GM18505 (cell line): Measurements from ENCODE around the gene KDM5B.

Source experiments
- ATAC-seq: cut with Tn5 transposase; IDR thresholded peaks from one replicate; pipeline ENCODE4 v1.9.1; 2021; ENCODE audit not compliant: unreplicated experiment
- POLR2A ChIP-seq: IDR thresholded peaks from 4 replicates; pipeline ENCODE4 v1.6.1; 2011; ENCODE audit warnings: borderline replicate concordance; ENCODE audit not compliant: insufficient read depth, insufficient read length; ENCODE audit errors: extremely low read depth

Gene KDM5B

DNA sequence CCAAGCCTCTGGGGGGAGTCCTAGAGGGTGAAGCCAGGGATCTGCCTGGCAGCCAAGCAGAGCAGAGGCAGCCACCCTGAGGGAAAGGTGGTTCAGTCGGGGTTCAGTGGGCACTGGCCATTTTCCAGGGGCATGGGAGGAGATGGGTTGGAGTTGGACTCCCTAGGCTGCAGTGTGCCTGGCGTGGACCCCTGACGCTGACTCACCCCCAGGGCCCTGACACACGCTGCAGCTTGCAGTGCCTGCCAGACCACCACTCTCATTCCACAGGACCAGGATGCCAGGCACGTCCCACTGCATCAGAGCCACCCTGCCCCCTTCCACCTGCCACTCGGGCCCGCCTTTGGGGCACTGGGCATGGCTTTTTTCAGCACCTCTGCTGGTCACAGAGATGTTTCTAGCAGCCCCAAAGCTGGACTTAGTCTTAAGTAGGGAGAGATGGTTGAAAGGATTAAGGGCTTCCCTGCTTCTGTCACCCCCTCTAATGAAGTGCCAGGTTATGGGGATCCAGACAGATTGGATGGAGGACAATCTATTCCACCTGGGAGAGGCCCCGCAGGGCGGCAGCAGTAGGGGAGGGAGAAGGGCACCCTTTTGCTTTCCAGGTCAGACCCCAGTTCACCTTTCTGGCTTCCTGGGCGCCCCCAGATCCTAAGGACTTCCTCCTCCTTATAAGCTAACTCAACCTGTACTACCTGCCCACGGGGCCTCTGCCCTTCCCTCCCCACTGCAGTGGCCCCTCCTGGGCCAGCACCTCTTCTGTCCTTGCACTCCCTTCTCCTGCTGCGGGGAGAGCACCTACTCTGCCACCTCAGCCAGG lies 99.6 kb downstream of the KDM5B start:
- ATAC-seq: no peak
- no peak for TF ChIP-seq POLR2A

DNA sequence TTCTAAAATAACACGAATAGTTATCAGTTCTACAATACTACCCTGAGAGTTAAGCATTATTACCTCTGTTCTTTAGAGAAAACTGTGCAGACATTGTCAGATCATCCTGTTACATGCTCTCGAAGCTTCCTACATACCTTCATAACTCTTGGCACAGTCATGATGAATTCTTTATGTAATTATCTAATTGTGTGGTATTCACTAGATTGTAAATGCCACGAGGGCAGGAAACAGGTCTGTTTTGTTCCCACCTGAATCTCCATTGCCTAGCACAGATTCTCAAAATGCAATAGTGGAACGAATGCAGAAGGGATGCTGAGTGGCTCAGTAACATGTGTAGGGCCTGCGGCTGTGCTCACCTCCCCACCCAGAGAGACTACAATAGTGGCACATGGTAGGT lies 101.4 kb downstream of the KDM5B start:
- ATAC-seq: no peak
- no peak for TF ChIP-seq POLR2A

DNA sequence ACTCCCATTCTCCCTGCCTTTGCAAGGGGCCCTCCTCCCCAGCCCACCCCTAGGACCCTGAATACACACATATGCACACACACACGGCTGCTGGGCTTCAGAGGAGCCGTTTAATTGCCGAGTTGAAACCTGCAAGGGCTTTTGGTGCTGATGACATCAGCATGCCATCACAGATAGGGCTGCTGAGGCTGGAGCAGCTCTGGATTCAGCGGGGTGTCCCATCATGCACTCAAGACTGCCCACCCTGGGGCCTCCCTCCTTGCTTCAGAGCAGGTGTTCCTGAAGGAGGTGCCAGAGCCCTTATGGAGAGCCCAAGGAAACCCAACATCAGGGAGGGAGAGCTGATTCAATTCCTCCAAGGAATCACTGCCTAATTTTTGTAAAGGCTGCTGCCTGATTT lies 103.6 kb downstream of the KDM5B start:
- no peak for ATAC-seq
- TF ChIP-seq POLR2A: no peak

DNA sequence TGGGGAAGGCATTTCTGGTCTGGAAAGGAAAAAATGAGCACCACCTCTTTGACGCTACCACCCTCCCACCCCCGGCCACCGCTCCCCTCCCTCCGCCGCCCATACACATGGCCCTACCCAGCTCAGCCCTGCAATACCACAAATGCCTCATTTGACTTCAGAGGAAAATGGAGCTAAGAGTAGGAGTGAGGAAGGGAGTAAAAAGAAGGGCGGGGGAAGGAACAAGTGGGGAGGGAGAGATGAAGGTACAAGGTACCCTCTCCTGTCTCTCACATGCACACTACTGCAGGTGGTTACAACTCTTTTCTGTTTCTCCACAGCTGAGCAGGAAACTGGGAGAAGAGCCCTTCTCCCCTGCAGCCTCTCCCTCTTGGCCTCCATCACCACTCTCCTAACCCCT lies 105.0 kb downstream of the KDM5B start:
- no peak for TF ChIP-seq POLR2A
- ATAC-seq: no peak

DNA sequence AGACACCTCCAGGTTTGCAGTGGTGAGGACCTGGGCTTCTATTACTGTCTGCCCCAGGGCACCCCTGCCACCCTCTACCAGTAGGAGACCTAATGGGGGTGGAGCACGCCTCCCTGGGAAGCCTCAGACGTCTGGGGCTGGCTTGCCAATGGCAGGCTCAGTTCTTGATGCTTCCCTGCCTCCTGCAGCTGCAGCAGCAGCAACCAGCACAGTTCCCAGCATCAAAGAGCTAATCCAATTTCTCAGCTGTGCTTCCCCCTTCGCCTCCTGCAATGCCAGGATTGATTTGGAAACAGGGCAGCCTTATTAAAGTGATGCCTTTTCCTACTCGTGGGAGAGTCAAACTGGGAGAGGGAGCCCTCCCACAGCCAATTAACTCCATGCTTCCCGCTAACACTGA lies 106.1 kb downstream of the KDM5B start:
- no peak for TF ChIP-seq POLR2A
- ATAC-seq: no peak

DNA sequence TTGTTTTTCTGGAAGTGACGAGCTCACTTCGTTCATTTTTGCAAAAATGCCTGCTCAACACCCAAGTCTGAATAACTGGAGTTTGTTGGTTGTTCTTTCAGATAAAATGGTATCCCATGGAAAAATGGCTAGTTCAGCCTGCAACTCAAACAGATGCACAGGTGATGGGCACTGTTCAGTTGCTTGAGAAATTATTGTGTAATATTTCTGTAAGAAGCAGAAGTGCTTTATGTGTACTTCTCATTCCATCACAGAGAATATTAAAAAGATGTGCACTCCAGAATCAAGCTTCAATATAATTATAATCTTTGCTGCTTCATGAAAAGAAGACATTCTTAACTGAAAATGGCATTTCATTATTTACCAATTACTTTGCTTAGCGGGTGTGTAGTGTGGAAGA lies 107.0 kb downstream of the KDM5B start:
- ATAC-seq: no peak
- TF ChIP-seq POLR2A: no peak

DNA sequence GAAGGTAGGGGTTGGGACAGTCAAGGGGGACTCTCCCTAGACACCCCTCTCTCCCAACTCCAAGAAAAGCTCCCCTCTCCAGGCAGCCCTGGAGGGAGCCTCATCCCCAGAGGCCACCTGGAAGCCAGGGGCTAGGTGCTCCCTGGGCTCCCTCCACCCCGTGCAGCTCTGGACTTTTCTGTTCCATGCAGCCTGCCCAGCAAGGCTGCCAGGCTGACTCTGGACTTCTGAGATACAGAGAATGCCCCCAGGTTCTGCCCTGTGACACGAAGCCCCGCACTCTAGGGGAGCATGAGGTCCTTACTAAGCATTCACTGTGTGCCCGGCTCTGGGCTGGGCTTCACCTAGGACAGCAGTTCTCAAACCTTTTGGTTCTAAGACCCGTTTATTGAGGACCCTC lies 108.2 kb downstream of the KDM5B start:
- TF ChIP-seq POLR2A: no peak
- no peak for ATAC-seq

DNA sequence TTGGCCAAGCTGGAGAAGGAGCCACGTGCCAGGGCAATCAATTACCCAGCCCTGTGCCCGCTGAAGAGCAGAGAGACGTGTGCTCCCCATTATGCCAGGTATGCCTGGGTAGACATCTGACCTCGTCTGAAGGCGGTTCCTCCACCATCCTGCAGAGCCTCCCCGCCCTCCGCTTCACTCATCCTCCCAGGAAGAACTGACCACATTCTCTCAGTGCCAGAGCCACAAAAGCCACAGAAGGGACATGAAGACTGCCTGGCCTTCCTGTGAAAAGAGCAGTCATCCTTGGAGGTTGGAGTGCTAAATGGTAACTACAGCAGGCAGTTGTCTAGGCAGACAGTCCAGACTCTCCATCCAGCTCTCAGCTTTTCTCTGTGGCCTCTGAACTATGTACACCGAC lies 109.9 kb downstream of the KDM5B start:
- TF ChIP-seq POLR2A: no peak
- no peak for ATAC-seq

DNA sequence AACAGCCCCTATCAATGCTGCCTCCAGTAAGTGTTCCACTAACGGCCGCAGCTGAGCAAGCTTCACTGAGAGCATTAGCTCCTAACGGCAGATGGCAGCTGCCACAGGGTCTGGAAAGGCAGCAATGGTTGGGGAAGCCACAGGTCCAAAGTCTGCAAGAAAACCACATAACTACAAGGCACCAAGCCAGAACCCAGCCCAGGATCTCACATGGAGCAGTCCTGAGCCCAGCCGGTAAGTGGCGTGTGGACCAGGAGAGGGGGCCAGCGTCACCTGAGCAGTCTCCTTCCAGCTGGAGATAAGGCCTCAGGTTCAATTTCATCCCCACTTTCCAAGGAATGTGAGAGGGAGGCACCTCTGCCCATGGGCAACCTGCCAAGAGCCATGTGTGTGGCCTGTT lies 111.2 kb downstream of the KDM5B start:
- TF ChIP-seq POLR2A: no peak
- ATAC-seq: no peak

DNA sequence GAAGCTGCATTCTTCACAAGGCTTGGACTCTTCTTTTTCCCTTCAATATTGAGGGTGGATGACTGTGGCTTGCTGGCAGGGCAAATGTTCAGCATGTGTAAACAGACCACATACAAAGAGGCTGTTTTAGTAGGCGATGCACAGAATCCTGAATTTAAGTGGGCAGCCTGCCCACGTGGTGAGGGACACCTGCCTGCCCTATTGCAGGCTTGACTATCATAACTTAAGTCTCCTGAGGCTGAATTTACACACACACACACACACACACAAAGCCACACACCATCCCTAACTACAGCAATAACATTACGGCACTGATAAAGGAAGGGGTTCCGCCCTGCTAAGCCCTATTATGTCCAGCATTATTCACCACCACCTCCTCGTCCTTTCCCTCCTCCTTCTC lies 113.9 kb downstream of the KDM5B start:
- TF ChIP-seq POLR2A: no peak

DNA sequence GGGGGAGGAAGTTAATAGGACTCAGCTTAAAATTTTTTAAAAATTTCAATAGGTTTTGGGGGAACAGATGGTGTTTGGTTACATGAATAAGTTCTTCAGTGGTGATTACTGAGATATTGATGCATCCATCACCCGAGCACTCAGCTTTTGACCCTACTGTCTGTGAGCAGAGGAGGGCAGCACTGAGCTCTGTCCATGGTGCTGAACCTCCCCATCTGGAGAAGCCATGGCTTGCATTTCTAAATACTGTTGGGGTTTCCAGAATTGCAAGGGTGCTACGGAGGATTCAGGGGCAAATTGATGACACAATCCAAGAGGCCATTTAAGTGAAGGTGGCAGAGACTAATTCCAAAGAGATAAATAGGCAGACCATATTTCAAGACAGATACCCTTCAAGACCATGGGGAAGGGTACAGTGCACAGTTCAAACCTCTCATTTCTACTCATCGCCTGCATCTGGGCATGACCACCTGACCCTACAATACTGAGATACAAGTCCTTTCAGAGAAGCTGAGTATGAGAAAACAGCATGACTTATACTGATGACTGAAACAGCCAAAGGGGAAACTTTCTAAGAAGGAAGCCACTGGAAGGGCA lies 115.2 kb downstream of the KDM5B start:
- TF ChIP-seq POLR2A: no peak
- ATAC-seq: no peak

More for the DNA sequence above, 113.9 kb downstream of the KDM5B start:
- no peak for ATAC-seq

DNA sequence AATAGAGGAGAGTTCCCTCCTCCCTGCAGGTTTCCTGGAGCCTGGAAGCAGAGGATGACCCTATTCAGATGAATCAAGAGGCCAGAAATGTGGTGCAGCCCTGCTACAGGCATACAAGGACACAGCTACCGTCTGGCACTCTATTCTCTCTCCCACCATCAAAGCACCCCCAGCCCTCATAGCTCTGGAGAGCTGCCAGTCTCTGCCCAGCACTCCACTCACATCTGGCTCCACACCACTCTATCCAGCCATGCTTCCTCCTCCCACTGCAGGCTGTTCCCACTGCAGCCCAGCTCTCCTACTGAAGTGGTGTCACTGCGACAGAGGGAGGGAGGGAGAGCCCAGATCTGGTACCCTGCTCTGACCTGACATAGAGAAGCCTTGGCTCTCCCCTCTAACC lies 116.4 kb downstream of the KDM5B start:
- ATAC-seq: no peak
- no peak for TF ChIP-seq POLR2A

DNA sequence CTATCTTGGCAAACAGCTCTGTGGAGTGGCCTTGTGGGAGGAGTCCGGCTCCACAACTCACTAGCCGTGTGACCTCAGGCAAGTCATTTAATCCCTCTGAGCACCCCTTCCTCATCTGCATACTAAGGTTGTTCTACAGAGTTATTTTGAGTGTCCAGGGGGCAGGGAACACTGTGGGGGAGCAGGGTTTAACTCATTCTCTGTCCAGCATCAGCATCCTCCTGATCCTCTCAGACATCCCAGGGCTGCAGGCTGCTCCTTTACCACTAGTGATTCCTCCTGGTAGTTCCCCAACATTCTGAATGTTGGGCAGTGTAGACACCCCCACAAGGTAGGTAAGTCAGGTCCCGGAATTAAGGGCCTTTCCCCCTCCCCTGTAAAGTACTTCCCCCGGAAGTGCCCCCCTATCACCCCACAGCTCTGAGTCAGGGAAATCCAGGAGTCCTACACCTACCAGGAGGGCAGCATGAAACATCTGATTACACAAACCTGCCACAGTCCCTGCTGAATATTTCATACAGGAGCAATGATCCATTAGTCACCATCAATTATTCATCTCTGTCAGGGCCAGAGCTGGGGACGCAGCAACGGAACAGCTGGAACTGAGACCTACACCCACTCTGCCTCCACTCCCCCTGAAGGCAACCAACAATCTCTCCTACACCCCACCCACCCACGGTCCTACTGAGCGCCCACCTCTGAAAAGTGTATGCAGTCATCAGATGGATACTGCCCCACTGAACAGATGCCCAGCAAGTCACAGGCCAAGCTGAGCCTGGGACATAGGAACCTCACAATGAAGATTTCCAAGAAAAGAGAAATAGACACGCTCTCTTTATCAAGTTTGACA lies 118.5 kb downstream of the KDM5B start:
- no peak for TF ChIP-seq POLR2A
- no peak for ATAC-seq
